Fibroblast of lung (primary cell): ENCODE data around the gene FRMD1.

Experiments
- EZH2 ChIP-seq: IDR thresholded peaks from 2 replicates; pipeline ENCODE4 v1.5.1; 2012; ENCODE audit warnings: low read length, control low read depth, mild to moderate bottlenecking; ENCODE audit errors: missing control alignments
- TF ChIP-seq, protein P1 (sequence below), 2 donors: IDR thresholded peaks in 1 of 2; conservative IDR thresholded peaks in 1 of 2; 1 replicate in 1 of 2; 2 replicates in 1 of 2; pipeline ENCODE4 v1.5.1; 2011 to 2012; ENCODE audit warnings: low read length in 2 of 2, control low read depth in 1 of 2, inconsistent platforms in 1 of 2, low read depth in 1 of 2, mild to moderate bottlenecking in 1 of 2

DNA sequence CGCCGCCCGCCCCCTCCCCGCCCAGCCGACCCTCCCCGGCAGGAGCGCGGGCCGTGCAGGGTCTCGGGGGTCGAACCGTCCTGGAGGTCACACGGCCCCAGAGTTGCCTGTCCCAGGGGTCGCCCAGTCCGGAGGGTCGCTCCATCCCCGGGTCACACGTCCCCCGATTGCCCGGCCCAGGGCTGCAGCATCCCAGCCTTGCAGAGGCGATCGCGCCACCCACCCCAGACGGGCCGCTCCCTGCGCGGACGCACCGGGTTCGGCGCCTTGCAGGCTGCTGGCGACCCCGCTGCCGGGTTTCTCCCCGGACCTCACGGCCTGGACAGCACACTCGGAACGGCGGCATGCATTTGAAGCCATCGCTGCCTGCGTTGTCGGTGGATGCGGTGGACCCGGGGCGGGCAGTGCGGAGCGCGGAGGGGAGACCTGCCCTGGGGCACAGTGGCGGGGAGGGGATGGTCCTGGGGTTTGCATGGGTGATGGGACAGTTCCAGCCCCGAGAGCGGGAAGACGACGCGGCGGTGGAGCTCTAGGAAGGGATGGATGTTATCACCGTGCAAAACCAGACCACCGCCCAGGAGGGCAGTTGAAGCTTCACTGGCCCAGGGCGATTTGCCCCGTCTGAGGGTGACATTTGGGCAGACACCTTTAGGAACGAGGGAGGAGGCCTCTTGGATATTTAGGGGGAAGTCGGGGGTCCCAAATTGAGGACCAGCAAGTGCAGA lies 22.7 kb upstream of the FRMD1 start:
- TF ChIP-seq EZH2 = no peak
- TF ChIP-seq, protein P1, sequence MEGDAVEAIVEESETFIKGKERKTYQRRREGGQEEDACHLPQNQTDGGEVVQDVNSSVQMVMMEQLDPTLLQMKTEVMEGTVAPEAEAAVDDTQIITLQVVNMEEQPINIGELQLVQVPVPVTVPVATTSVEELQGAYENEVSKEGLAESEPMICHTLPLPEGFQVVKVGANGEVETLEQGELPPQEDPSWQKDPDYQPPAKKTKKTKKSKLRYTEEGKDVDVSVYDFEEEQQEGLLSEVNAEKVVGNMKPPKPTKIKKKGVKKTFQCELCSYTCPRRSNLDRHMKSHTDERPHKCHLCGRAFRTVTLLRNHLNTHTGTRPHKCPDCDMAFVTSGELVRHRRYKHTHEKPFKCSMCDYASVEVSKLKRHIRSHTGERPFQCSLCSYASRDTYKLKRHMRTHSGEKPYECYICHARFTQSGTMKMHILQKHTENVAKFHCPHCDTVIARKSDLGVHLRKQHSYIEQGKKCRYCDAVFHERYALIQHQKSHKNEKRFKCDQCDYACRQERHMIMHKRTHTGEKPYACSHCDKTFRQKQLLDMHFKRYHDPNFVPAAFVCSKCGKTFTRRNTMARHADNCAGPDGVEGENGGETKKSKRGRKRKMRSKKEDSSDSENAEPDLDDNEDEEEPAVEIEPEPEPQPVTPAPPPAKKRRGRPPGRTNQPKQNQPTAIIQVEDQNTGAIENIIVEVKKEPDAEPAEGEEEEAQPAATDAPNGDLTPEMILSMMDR (conservative IDR thresholded peaks at IDR 0.05 in 1 of 2, IDR thresholded peaks at IDR 0.05 in 1 of 2; ENCODE audit: low read depth in 1 of 2, low read length in 2 of 2) = no peak
